PC-9 (cell line): Measurements from ENCODE around the gene PTPRG. TPM values are rescaled to one million over a fixed set of nuclear protein-coding genes. Genes with fewer than 3 reads are reported as not detected.
"Not testable (repeated sequence)": the region's sequence is repeated elsewhere in the genome, so short reads cannot be mapped to it uniquely, and the experiment has no call there.

Experiments used
- BruUV-seq: library from RNA; stranded (reverse); fragments of 400-500 nt; replicated peaks from 2 replicates; lab custom pipeline; 2021; lab: Mats Ljungman, UMichigan
- CTCF ChIA-PET: fragments of 300-600 bp; sonication (Branson Sonifier 250); formaldehyde crosslinking; loops from one replicate; lab custom pipeline; 2022; ENCODE audit warnings: antibody characterized with exemption; lab: Charles Lee
- POLR2A ChIA-PET: fragments of 300-600 bp; sonication (Branson Sonifier 250); formaldehyde crosslinking; loops from one replicate; lab custom pipeline; 2022; ENCODE audit warnings: antibody characterized with exemption; ENCODE audit not compliant: unreplicated experiment; lab: Charles Lee
- DNase-seq, 2 experiments: peaks; one replicate each; pipeline versions ENCODE4 v3.0.0 to v3.0.0-alpha.2; 2015 to 2022; ENCODE audit warnings: mixed read lengths in 1 of 2
- H2AFZ ChIP-seq: fragments of 200-600 bp; sonication (generic); 2 replicates; pipeline ENCODE4 v1.8.1; 2017; ENCODE audit warnings: antibody characterized with exemption
- H3F3A ChIP-seq: fragments of 200-600 bp; sonication (generic); 2 replicates; pipeline ENCODE4 v1.8.1; 2017; ENCODE audit warnings: antibody characterized with exemption, mild to moderate bottlenecking, low read depth; ENCODE audit not compliant: insufficient read depth
- H3K27ac ChIP-seq: fragments of 200-600 bp; sonication (generic); 2 replicates; pipeline ENCODE4 v1.6.1; 2016; ENCODE audit warnings: mixed run types
- H3K27me3 ChIP-seq: fragments of 200-600 bp; sonication (generic); 2 replicates; pipeline ENCODE4 v1.6.1; 2016; ENCODE audit warnings: low read depth, mixed run types; ENCODE audit not compliant: insufficient read depth
- H3K36me3 ChIP-seq: fragments of 200-600 bp; sonication (generic); 2 replicates; pipeline ENCODE4 v1.6.1; 2016; ENCODE audit warnings: low read depth, mixed run types
- H3K4me1 ChIP-seq: fragments of 200-600 bp; sonication (generic); replicated peaks from 2 replicates; pipeline ENCODE4 v1.6.1; 2016; ENCODE audit warnings: mixed run types; ENCODE audit not compliant: insufficient read depth
- H3K4me2 ChIP-seq: fragments of 200-600 bp; sonication (generic); 2 replicates; pipeline ENCODE4 v1.6.1; 2017; ENCODE audit warnings: mixed run types
- H3K4me3 ChIP-seq: fragments of 200-600 bp; sonication (generic); 2 replicates; pipeline ENCODE4 v1.6.1; 2016; ENCODE audit warnings: mixed run types
- H3K79me2 ChIP-seq: fragments of 200-600 bp; sonication (generic); 2 replicates; pipeline ENCODE4 v1.6.1; 2017; ENCODE audit warnings: low read depth, mixed run types
- H3K9me2 ChIP-seq: fragments of 200-600 bp; sonication (generic); 2 replicates; pipeline ENCODE4 v1.8.1; 2017; ENCODE audit warnings: mild to moderate bottlenecking; ENCODE audit not compliant: insufficient read depth
- H3K9me3 ChIP-seq: fragments of 200-600 bp; sonication (generic); 2 replicates; pipeline ENCODE4 v1.8.1; 2016; ENCODE audit warnings: low read depth; ENCODE audit not compliant: insufficient read depth
- H4K20me1 ChIP-seq: fragments of 200-600 bp; sonication (generic); 2 replicates; pipeline ENCODE4 v1.8.1; 2017; ENCODE audit not compliant: insufficient read depth
- CTCF ChIP-seq: fragments of 200-600 bp; sonication (generic); conservative IDR thresholded peaks from 2 replicates; pipeline ENCODE4 v1.6.1; 2017; ENCODE audit warnings: mixed run types, antibody characterized with exemption, mild to moderate bottlenecking, moderate library complexity
- EZH2 ChIP-seq: fragments of 200-600 bp; sonication (generic); IDR thresholded peaks from 2 replicates; pipeline ENCODE4 v1.8.0; 2017; ENCODE audit warnings: antibody characterized with exemption, low read depth
- intact Hi-C: fragments of 100-400 bp; cut with micrococcal nuclease; formaldehyde crosslinking; loops from one replicate; pipeline ENCODE4 v1.10.0; 2022; ENCODE audit not compliant: unreplicated experiment
- total RNA-seq: library from RNA; stranded (reverse); gene quantifications from 2 replicates; pipeline ENCODE4 v1.2.3, GENCODE V29; 2021

The PTPRG gene
- total RNA-seq, 1 experiment from 2014 or later, result 32.9 TPM

- H3K4me2 ChIP-seq, result no peak overlapping the region
- no peak overlapping the region for H3K27ac ChIP-seq
- H2AFZ ChIP-seq, result no peak overlapping the region
- H3K4me1 ChIP-seq, result no peaks in the 10 kb centered on the region
- H3K36me3 ChIP-seq, result no peaks in the 10 kb centered on the region
- no peaks in the 10 kb centered on the region for H3K9me3 ChIP-seq
- no peaks in the 10 kb centered on the region for H3K79me2 ChIP-seq
- no peaks in the 10 kb centered on the region for H3K27me3 ChIP-seq
- no peaks in the 10 kb centered on the region for H4K20me1 ChIP-seq
- no peak overlapping the region for H3K4me3 ChIP-seq
- TF ChIP-seq CTCF (no peak), EZH2 (no peak)
- ChIA-PET CTCF (no interaction called here), POLR2A (no interaction called here)
- no TSS peak for BruUV-seq
- DNase-seq, result no peak
- no peaks in the 10 kb centered on the region for H3K9me2 ChIP-seq
- no peaks in the 10 kb centered on the region for H3F3A ChIP-seq
- intact Hi-C loops, result no loop called here
Observed at GRCh38 chr3:62036726-62037125, 475.4 kb downstream of the PTPRG start.

DNA sequence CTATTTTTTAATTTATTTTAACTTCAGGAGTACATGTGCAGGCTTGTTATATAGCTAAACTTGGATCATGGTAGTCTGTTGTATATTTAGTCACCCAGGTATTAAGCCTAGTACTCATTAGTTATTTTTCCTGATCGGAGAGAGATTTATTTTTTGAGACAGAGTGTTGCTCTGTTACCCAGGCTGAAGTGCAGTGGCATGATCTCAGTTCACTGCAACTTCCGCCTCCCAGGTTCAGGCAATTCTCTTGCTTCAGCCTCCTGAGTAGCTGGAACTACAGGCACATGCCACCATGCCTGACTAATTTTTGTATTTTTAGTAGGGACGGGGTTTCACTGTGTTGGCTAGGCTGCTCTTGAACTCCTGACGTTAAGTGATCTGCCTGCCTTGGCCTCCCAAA lies 477.4 kb downstream of the PTPRG start:
- BruUV-seq, H2AFZ ChIP-seq, H3K4me3 ChIP-seq, H3K4me1 ChIP-seq, H3K9me3 ChIP-seq, POLR2A ChIA-PET, intact Hi-C loops, H3K27me3 ChIP-seq, CTCF ChIA-PET, H3K9me2 ChIP-seq, H3K36me3 ChIP-seq, H3F3A ChIP-seq, H3K4me2 ChIP-seq, H4K20me1 ChIP-seq, DNase-seq, H3K27ac ChIP-seq, H3K79me2 ChIP-seq: not testable (repeated sequence)

- intact Hi-C loops, result no loop called here
Observed at GRCh38 chr3:62039586-62039985, 478.2 kb downstream of the PTPRG start.

More at GRCh38 chr3:62039586-62039985, 478.2 kb downstream of the PTPRG start:
- Histone ChIP-seq H3K4me1 (no peaks in the 10 kb centered on the region), H3K4me2 (no peak overlapping the region), H3K27ac (no peak overlapping the region), H3K9me3 (no peaks in the 10 kb centered on the region), H3K27me3 (no peaks in the 10 kb centered on the region), H3K36me3 (no peaks in the 10 kb centered on the region), H3K9me2 (no peaks in the 10 kb centered on the region), H3K79me2 (no peaks in the 10 kb centered on the region), H4K20me1 (no peaks in the 10 kb centered on the region), H2AFZ (no peak overlapping the region), H3K4me3 (no peak overlapping the region), H3F3A (no peaks in the 10 kb centered on the region)
- no TSS peak for BruUV-seq
- DNase-seq, result no peak
- no peak for TF ChIP-seq CTCF
- no peak for TF ChIP-seq EZH2
- ChIA-PET CTCF (no interaction called here), POLR2A (no interaction called here)
